Keratinocyte (primary cell): Measurements from ENCODE around the gene FMN1.

ENCODE experiments used
- EZH2 ChIP-seq: IDR thresholded peaks from one replicate; pipeline ENCODE4 v1.6.1; 2012; ENCODE audit warnings: inconsistent platforms, mild to moderate bottlenecking, low read length, moderate library complexity
- TF ChIP-seq, protein P1 (sequence below), 3 experiments: IDR thresholded peaks in 1 of 3; conservative IDR thresholded peaks in 1 of 3; optimal IDR thresholded peaks in 1 of 3; 2 replicates in 2 of 3; 3 replicates in 1 of 3; pipeline versions ENCODE3 to v1.5.1; 2011; ENCODE audit warnings: low read length in 3 of 3, mild to moderate bottlenecking in 3 of 3, moderate library complexity in 2 of 3, control low read depth in 1 of 3, inconsistent platforms in 1 of 3; ENCODE audit not compliant: insufficient read depth in 2 of 3; ENCODE audit errors: extremely low read depth in 1 of 3

DNA sequence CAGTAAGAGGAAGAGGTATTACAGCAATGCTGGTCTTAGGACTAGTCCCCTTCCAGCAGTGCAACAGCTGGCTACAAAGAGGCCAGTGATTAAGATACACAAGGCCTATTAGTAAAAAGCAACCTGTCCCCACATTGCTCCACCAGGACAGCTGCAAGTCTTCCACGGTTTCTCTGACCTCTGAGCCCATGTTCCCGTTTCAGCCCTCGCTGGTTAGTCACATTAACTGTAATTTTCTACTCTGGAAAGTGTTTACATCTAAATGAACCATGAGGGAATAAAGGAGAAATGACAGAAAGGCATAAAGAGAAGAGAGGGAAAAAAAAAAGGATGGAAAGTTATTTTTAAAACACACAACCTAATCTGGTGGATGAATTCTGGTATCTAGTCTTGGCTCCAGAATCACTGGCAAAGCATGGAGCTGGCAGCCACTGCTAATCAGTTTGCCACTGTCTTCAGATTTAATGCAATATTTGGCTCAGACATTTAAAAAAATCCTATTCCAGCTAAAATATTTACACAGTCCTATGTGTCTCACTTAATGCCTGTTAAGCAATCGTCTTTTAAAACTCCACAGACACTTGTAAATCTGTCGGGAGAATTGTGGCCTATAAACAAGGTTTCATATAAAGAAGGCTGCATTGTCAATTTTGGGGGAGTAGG is 321.8 kb downstream of the FMN1 start:
- TF ChIP-seq, protein P1, sequence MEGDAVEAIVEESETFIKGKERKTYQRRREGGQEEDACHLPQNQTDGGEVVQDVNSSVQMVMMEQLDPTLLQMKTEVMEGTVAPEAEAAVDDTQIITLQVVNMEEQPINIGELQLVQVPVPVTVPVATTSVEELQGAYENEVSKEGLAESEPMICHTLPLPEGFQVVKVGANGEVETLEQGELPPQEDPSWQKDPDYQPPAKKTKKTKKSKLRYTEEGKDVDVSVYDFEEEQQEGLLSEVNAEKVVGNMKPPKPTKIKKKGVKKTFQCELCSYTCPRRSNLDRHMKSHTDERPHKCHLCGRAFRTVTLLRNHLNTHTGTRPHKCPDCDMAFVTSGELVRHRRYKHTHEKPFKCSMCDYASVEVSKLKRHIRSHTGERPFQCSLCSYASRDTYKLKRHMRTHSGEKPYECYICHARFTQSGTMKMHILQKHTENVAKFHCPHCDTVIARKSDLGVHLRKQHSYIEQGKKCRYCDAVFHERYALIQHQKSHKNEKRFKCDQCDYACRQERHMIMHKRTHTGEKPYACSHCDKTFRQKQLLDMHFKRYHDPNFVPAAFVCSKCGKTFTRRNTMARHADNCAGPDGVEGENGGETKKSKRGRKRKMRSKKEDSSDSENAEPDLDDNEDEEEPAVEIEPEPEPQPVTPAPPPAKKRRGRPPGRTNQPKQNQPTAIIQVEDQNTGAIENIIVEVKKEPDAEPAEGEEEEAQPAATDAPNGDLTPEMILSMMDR (optimal IDR thresholded peaks at IDR 0.05 in 1 of 3, IDR thresholded peaks at IDR 0.05 in 1 of 3, conservative IDR thresholded peaks at IDR 0.05 in 1 of 3; ENCODE audit: extremely low read depth in 1 of 3, insufficient read depth in 2 of 3, low read length in 3 of 3) = no peak
- no peak for TF ChIP-seq EZH2
